HG03045 (cell line): ENCODE data around the gene PATL1.

ENCODE experiments used
- ATAC-seq: cut with Tn5 transposase; IDR thresholded peaks from one replicate; pipeline ENCODE4 v1.9.1; 2021; ENCODE audit warnings: mild to moderate bottlenecking, moderate library complexity; ENCODE audit not compliant: unreplicated experiment

PATL1 gene

GRCh38 chr11:59615637-59616395 is 53.0 kb downstream of the PATL1 start, which contains the start of gene OSBP:
TSS of gene OSBP (minus strand) at chr11:59615774. CDS start at chr11:59615664, 110 bp downstream.
- ATAC-seq = peak; percentile 91

DNA sequence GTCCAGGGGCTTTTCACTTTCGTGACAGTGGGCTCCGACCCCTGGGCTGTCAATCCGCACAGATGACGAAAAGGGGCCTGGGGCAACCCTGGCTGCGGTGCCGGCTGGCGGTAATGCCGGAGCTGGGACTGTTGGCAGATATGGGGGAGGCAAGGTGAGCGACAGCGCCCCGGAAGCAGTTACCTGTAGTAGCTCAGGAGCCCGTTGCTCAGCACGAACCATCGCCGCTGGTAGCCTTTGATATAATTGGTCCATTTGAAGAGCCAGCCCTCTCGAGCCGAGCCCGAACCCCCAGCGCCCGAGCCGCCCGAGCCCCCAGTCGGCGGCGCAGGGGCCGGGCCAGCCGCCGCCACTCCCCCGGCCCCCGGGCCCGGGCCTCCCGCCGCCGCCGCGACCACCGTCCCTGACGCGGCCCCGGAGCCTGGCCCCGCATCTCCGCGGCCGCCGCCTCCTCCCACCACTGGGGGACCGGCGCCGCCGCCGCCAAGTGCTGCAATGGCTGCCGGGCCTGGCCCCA is 53.7 kb downstream of the PATL1 start:
- peak; percentile 16 for ATAC-seq

DNA sequence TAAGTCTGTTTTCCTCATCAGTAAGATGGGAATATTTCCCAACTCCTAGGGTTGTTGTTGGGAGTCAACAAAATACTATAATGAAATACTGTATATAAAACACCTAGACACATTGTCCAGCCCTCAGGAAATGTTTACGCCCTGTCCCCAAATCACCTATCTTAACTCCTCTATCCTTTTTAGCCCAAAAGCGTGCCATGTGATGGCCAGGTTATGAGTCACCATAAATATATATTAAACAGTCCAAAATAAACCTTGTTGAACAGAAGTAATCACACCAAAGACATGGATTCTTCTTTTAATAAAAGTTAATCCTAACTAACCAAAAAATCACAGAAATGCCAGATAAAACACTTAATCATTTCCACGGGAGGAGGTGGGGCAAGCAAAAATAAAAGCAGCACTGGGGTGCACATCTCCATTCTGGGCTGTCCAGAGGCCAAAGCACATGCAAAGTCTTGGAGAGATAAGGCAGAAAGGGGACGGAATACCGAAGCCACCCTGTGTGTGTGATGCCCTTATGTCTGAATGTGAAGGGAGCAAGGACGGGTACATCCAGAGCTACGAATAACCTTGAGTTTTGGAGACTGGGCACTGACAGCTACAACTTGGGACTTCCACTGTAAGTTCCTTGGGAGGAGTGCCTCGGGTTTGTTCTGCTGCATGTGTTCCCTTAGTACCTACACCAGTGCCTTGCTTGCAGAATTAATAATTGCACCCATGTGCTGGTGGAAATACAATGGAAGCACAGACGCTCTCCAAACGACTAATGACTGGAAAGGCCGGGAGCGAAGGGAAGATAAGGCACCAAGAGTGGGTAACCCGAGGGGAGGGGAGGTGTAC is 54.3 kb downstream of the PATL1 start:
- ATAC-seq = no peak

- no peak for ATAC-seq
These were observed 57.0 kb downstream of the PATL1 start for GRCh38 chr11:59611570-59612565.

DNA sequence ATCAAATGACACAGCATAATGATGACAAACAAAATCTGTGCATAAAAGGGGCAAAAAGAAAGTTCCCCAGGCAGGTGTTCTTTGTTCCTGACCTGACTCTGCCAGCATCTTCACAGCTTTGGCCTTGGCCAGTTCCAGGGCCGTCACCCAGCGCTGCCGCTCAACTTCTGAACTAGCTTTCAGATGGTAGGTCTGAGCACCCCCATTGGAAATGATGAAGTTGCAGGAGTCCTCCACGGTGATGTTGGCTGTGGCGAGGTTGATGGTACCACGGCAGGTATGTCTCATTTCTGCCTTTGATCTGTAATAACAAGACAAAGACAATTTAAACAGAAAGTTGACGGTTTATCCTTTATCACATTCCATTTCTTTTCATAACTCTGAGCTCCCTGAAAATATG is 58.5 kb downstream of the PATL1 start:
- ATAC-seq = no peak

DNA sequence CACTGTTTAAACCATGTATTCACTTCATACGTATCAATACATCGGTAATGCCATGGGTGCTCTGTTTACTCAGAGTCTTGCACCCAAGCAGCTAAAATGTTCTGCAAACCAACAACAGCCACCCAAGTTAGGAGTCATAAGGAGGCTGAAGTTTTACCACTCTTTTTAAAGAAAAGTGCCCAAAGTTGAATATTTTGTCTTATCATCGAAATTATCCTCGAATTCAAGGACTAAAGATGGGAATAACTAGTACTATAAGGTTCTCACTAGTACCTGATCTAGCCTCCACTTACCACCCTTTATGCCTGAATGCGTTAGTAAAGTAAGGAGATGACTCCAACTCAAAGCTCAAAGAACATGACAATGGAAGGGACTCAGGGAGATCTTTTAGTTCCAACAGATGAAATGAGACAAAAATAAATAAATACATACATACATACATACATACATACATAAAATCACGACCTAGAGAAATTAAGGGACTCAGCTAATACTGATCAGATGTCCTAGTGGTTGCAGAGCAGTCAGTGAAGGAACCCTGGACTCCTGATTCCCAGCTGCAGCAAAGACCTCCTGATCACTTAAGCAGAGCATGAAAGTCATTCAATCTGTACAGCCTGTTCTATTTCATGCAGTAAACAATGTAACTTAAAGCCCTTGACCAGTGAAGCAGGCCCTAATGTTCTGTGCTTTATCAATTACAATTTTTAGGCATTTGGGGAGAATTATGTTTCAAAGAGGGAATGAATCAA is 61.0 kb downstream of the PATL1 start:
- no peak for ATAC-seq

- ATAC-seq = no peak
These were observed 66.4 kb downstream of the PATL1 start for GRCh38 chr11:59602432-59602831.

DNA sequence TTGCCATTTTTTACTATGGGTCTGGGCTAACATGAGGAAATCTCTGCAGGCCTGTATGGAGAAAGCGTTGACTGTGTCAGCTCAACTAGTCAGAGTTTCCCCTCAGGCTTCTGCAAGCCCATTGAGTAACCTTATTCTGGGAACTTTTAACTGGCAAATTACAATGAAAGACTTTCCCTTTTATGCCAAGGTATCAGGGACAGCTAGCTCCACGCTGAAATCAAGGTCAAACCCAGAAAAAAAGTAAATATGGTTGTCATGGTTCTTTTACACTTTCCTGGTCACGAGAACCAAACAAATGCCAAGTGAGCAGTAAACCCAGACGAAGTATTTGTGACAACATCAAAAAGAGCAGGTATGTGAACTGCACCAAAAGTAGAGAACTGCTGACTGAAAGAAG is 67.0 kb downstream of the PATL1 start:
- no peak for ATAC-seq

DNA sequence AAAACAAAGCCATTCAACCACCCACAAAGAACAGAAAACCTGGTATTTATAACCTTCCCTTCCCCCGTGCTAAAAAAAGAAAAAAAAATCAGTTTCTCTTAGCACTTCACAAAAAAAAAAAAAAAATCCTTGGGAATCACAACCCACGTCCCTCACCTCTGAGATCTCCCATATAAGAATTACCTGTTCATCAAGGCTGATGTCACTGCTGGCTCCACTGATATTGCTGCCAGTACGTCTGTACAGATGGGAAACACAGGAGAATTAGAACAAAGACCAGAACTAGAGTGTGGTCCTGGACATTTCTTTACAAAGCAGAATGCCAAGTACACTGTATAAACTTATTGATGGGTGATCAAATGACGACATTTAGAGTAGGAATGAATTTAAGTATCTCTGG is 68.2 kb downstream of the PATL1 start:
- ATAC-seq = no peak

DNA sequence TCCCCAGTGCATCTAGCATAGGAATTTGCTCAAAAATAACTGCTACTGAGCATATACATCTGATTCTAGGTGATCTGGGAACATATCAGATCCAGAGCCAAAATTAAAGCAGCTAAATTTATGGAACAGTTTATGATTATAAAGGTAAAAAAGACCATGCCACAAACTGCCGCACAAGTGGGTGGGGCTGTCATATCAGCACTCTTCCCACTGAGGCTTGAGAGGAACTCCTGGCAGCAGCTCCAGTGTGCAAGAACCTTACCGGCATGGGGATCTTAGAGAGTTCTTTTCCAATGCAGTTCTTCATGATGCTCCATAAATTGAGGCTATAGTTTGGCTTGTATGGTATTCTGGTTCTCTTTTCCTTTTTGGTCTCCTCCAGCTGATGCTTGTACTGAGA is 68.6 kb downstream of the PATL1 start:
- no peak for ATAC-seq

DNA sequence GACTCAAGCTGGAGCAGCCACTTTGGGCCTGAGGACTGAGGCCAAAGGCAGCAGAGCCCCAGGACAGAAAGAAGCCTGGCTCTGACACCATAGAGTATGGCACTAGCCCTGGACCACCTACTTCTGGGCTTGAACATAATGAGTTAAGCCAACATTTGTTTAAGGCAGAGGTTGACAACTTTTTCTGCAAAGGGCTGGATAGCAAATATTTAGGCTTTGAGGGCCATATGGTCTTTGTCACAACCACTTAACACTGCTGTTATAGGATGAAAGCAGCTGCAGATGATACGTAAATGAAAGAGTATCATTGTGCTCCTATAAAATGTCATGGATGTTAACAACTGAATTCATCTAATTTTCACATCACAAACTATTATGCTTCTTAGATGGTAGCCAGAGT is 69.9 kb downstream of the PATL1 start:
- ATAC-seq = no peak
